ENCODE data around the gene DAZAP1. TPM values are rescaled to one million over a fixed set of nuclear protein-coding genes. Genes with fewer than 3 reads are reported as not detected.

The DAZAP1 gene
- polyA plus RNA-seq, 1 of the 3 experiments (the other 2 are of a cell fraction), result 54.3 TPM

DNA sequence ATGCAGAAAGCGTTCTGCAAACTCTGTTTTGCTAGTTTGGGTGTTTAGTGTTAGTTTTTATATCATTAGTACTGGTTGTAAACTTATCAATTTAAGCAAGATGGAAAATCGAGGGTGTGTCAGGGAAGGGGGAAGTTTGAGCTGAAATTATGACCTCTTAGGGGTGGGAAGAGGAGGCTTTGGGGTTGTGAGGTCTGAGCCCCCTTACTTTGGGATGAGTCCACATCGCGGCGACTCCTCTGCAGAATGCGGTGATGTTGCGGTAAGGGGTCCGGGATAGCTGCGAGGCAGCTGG lies 24.4 kb upstream of the DAZAP1 start:
- H3K4me2 ChIP-seq, result no peak overlapping the region
- CTCF ChIA-PET, result interaction anchor here (0.6 to 5.0 kb wide), 9 partner anchors 11 to 216 kb away, joined by 3 to 34 read pairs (median 4); no protein-coding TSS in a partner anchor
- no peaks in the 10 kb centered on the region for H3K27me3 ChIP-seq (ENCODE audit: insufficient read depth)
- no peaks in the 10 kb centered on the region for H3K9me2 ChIP-seq
- POLR2A ChIA-PET, result interaction anchor here (0.9 to 1.6 kb wide), 6 partner anchors 10 to 114 kb away, joined by 3 to 5 read pairs (median 4); a partner anchor contains a TSS
- no peaks in the 10 kb centered on the region for H4K20me1 ChIP-seq (ENCODE audit: insufficient read depth)
- peak in 1 of 2 experiments; percentile 18; a peak in 1 of 4 replicates for TF ChIP-seq EP300 (IDR thresholded peaks at IDR 0.05; ENCODE audit: borderline replicate concordance in 1 of 2, low read depth in 1 of 2, low read length in 1 of 2)
- no peak for TF ChIP-seq SIN3A (IDR thresholded peaks at IDR 0.05; ENCODE audit: borderline replicate concordance, low read depth, low read length)
- peaks cover 0 to 12% of the 10 kb centered on the region in 2 experiments; a peak in 1 of 4 replicates for H3K4me1 ChIP-seq (ENCODE audit: control insufficient read depth in 1 of 2, insufficient read depth in 2 of 2, low read depth in 1 of 2, low read length in 1 of 2)
- peak; percentile 85 for DNase-seq
- 5% methylated on average over 9 of the region's 9 CpGs for WGBS (ENCODE audit: low lambda C conversion rate)
- H3K9ac ChIP-seq, result no peak overlapping the region
- H3K4me3 ChIP-seq (ENCODE audit: low read depth in 2 of 2, low read length in 1 of 2), result peak overlapping the region in 1 of 2 experiments; percentile 6; a peak in 1 of 4 replicates
- H3F3A ChIP-seq (replicated peaks; ENCODE audit: insufficient read depth), result peaks cover 10% of the 10 kb centered on the region
- peaks cover 17% of the 10 kb centered on the region for H3K79me2 ChIP-seq (ENCODE audit: insufficient read depth)
- no peaks in the 10 kb centered on the region for H3K9me3 ChIP-seq
- no peaks in the 10 kb centered on the region for H3K36me3 ChIP-seq (replicated peaks in 1 of 2; ENCODE audit: control insufficient read depth in 1 of 2, insufficient read depth in 2 of 2, low read length in 1 of 2)
- H2AFZ ChIP-seq (ENCODE audit: low read depth), result no peak overlapping the region
- no peak overlapping the region for H3K27ac ChIP-seq (ENCODE audit: low read depth in 2 of 2, low read length in 1 of 2)

DNA sequence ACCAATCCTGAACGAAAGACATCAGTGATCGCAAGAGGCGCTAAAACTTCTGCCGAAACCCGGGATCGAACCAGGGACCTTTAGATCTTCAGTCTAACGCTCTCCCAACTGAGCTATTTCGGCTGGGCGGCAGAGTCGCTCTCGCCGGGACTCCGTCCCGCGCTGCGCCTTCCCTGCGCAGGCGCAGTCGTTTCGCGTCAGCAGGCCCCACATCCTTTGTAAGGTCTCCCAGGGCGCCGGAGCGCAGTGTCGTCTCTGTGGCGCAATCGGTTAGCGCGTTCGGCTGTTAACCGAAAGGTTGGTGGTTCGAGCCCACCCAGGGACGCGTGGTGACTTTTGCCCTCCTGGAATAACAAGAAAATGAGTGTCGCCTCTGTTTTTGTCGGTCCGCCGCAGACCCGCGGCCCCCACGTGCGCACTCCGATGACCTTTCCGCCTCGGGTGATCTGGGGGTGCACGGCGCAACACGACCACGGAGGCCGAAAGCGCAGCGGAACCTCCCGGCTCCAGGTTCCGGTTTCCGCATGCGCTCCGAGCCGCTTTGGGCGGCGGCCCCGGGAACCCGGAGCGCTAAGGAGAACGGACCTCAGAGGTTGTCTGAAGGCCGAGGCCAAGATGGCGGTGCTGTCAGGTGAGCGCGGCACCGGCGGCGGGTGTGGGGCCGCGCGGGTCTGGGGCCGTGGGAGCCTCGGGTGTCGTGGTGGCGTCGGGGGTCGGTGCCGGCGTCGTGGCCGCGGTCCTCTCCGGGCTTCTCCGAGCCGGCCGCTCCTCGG lies 23.9 kb upstream of the DAZAP1 start, which contains the start of gene NDUFS7:
TSS of gene NDUFS7 (plus strand) at position 596 of the 773 bp plus-strand sequence. CDS start at position 616, 20 bp downstream.
- Histone ChIP-seq H4K20me1 (ENCODE audit: insufficient read depth) (no peaks in the 10 kb centered on the region), H3K4me2 (peak within 1 kb of the TSS; percentile 94), H3K27me3 (ENCODE audit: insufficient read depth) (no peaks in the 10 kb centered on the region), H3K9ac (peak within 1 kb of the TSS; percentile 66), H3K9me3 (no peaks in the 10 kb centered on the region), H3K79me2 (ENCODE audit: insufficient read depth) (peaks cover 17% of the 10 kb centered on the region), H3K4me3 (ENCODE audit: low read depth in 2 of 2, low read length in 1 of 2) (peak within 1 kb of the TSS; percentile 83 to 91), H2AFZ (ENCODE audit: low read depth) (peak within 1 kb of the TSS; percentile 72; the same call in 1 of the 2 replicates), H3K27ac (ENCODE audit: low read depth in 2 of 2, low read length in 1 of 2) (peak within 1 kb of the TSS; percentile 62 to 87), H3K9me2 (no peaks in the 10 kb centered on the region), H3K4me1 (ENCODE audit: control insufficient read depth in 1 of 2, insufficient read depth in 2 of 2, low read depth in 1 of 2, low read length in 1 of 2) (peaks cover 0 to 12% of the 10 kb centered on the region in 2 experiments; a peak in 1 of 4 replicates), H3F3A (replicated peaks; ENCODE audit: insufficient read depth) (peaks cover 10% of the 10 kb centered on the region), H3K36me3 (replicated peaks in 1 of 2; ENCODE audit: control insufficient read depth in 1 of 2, insufficient read depth in 2 of 2, low read length in 1 of 2) (no peaks in the 10 kb centered on the region)
- DNase-seq, result peak; percentile 90
- POLR2A ChIA-PET, result interaction anchor here (0.9 to 1.6 kb wide), 6 partner anchors 11 to 115 kb away, joined by 3 to 5 read pairs (median 4); a partner anchor contains a TSS
- CTCF ChIA-PET, result interaction anchor here (0.6 to 5.0 kb wide), 9 partner anchors 11 to 215 kb away, joined by 3 to 34 read pairs (median 4); no protein-coding TSS in a partner anchor
- under 1% methylated on average over 42 of the region's 90 CpGs for WGBS (ENCODE audit: low lambda C conversion rate)
- TF ChIP-seq NRF1 (IDR thresholded peaks at IDR 0.05; ENCODE audit: low read depth, low read length) (peak; percentile 82), RCOR1 (IDR thresholded peaks at IDR 0.05; ENCODE audit: low read length) (peak; percentile 49; the same call in 1 of the 2 replicates), FOSL2 (IDR thresholded peaks at IDR 0.05; ENCODE audit: borderline replicate concordance, low read depth) (peak; percentile 48; the same call in 1 of the 2 replicates), GABPA (IDR thresholded peaks at IDR 0.05; ENCODE audit: low read depth) (peak; percentile 81), JUND (IDR thresholded peaks at IDR 0.05) (no peak), GATA2 (CRISPR knock-in tag; IDR thresholded peaks at IDR 0.05) (no peak), SMC3 (IDR thresholded peaks at IDR 0.05; ENCODE audit: low read depth, low read length) (no peak), FOXM1 (IDR thresholded peaks at IDR 0.05; ENCODE audit: low read depth) (0 out of 2 replicates have a peak, but pooled peaks have one; percentile 41), MXI1 (IDR thresholded peaks at IDR 0.05; ENCODE audit: low read depth, low read length) (peak; percentile 80; the same call in 1 of the 2 replicates), RXRA (IDR thresholded peaks at IDR 0.05; ENCODE audit: borderline replicate concordance, low read depth) (peak; percentile 92; the same call in 1 of the 2 replicates), ELF1 (IDR thresholded peaks at IDR 0.05) (peak; percentile 64)
- TF ChIP-seq, protein P1, sequence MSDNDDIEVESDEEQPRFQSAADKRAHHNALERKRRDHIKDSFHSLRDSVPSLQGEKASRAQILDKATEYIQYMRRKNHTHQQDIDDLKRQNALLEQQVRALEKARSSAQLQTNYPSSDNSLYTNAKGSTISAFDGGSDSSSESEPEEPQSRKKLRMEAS (IDR thresholded peaks at IDR 0.05; ENCODE audit: low read depth), result peak; percentile 91
- TF ChIP-seq, protein P2, sequence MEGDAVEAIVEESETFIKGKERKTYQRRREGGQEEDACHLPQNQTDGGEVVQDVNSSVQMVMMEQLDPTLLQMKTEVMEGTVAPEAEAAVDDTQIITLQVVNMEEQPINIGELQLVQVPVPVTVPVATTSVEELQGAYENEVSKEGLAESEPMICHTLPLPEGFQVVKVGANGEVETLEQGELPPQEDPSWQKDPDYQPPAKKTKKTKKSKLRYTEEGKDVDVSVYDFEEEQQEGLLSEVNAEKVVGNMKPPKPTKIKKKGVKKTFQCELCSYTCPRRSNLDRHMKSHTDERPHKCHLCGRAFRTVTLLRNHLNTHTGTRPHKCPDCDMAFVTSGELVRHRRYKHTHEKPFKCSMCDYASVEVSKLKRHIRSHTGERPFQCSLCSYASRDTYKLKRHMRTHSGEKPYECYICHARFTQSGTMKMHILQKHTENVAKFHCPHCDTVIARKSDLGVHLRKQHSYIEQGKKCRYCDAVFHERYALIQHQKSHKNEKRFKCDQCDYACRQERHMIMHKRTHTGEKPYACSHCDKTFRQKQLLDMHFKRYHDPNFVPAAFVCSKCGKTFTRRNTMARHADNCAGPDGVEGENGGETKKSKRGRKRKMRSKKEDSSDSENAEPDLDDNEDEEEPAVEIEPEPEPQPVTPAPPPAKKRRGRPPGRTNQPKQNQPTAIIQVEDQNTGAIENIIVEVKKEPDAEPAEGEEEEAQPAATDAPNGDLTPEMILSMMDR (IDR thresholded peaks at IDR 0.05), result peak; percentile 39; the same call in 1 of the 2 replicates
- TF ChIP-seq, protein P3, sequence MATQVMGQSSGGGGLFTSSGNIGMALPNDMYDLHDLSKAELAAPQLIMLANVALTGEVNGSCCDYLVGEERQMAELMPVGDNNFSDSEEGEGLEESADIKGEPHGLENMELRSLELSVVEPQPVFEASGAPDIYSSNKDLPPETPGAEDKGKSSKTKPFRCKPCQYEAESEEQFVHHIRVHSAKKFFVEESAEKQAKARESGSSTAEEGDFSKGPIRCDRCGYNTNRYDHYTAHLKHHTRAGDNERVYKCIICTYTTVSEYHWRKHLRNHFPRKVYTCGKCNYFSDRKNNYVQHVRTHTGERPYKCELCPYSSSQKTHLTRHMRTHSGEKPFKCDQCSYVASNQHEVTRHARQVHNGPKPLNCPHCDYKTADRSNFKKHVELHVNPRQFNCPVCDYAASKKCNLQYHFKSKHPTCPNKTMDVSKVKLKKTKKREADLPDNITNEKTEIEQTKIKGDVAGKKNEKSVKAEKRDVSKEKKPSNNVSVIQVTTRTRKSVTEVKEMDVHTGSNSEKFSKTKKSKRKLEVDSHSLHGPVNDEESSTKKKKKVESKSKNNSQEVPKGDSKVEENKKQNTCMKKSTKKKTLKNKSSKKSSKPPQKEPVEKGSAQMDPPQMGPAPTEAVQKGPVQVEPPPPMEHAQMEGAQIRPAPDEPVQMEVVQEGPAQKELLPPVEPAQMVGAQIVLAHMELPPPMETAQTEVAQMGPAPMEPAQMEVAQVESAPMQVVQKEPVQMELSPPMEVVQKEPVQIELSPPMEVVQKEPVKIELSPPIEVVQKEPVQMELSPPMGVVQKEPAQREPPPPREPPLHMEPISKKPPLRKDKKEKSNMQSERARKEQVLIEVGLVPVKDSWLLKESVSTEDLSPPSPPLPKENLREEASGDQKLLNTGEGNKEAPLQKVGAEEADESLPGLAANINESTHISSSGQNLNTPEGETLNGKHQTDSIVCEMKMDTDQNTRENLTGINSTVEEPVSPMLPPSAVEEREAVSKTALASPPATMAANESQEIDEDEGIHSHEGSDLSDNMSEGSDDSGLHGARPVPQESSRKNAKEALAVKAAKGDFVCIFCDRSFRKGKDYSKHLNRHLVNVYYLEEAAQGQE (IDR thresholded peaks at IDR 0.05; ENCODE audit: low read depth, low read length), result peak; percentile 74; the same call in 1 of the 2 replicates
- TF ChIP-seq, protein P4, sequence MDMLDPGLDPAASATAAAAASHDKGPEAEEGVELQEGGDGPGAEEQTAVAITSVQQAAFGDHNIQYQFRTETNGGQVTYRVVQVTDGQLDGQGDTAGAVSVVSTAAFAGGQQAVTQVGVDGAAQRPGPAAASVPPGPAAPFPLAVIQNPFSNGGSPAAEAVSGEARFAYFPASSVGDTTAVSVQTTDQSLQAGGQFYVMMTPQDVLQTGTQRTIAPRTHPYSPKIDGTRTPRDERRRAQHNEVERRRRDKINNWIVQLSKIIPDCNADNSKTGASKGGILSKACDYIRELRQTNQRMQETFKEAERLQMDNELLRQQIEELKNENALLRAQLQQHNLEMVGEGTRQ (IDR thresholded peaks at IDR 0.05; ENCODE audit: borderline replicate concordance, low read depth, low read length), result no peak
- TF ChIP-seq, protein P5, sequence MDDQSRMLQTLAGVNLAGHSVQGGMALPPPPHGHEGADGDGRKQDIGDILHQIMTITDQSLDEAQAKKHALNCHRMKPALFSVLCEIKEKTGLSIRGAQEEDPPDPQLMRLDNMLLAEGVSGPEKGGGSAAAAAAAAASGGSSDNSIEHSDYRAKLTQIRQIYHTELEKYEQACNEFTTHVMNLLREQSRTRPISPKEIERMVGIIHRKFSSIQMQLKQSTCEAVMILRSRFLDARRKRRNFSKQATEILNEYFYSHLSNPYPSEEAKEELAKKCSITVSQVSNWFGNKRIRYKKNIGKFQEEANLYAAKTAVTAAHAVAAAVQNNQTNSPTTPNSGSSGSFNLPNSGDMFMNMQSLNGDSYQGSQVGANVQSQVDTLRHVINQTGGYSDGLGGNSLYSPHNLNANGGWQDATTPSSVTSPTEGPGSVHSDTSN (IDR thresholded peaks at IDR 0.05), result peak; percentile 59

All from SK-N-SH (cell line).